T-helper 1 cell treated with Interleukin-12 subunit alpha and Interleukin-12 subunit beta and Interleukin-4 antibody, amounts not matched to agents 30 μg/mL and 1 μg/mL, for 36 hours (primary cell): Measurements from ENCODE around the gene C1orf159.
"Not testable (repeated sequence)": the region's sequence is repeated elsewhere in the genome, so short reads cannot be mapped to it uniquely, and the experiment has no call there.

Source experiments
- H3K27ac Mint-ChIP-seq: one replicate; pipeline ENCODE4 v1.8.0; 2021; ENCODE audit warnings: mild to moderate bottlenecking, mixed read lengths
- H3K27me3 Mint-ChIP-seq: one replicate; pipeline ENCODE4 v1.8.0; 2021; ENCODE audit warnings: low read depth, mixed read lengths
- H3K36me3 Mint-ChIP-seq: one replicate; pipeline ENCODE4 v1.8.0; 2021; ENCODE audit warnings: low read depth, mixed read lengths
- H3K4me1 Mint-ChIP-seq: one replicate; pipeline ENCODE4 v1.8.0; 2021; ENCODE audit warnings: low read depth, mixed read lengths
- H3K4me3 Mint-ChIP-seq: one replicate; pipeline ENCODE4 v1.8.0; 2021; ENCODE audit warnings: mild to moderate bottlenecking, moderate library complexity, mixed read lengths
- H3K9me3 Mint-ChIP-seq: one replicate; pipeline ENCODE4 v1.8.0; 2021; ENCODE audit warnings: mixed read lengths

Gene C1orf159

DNA sequence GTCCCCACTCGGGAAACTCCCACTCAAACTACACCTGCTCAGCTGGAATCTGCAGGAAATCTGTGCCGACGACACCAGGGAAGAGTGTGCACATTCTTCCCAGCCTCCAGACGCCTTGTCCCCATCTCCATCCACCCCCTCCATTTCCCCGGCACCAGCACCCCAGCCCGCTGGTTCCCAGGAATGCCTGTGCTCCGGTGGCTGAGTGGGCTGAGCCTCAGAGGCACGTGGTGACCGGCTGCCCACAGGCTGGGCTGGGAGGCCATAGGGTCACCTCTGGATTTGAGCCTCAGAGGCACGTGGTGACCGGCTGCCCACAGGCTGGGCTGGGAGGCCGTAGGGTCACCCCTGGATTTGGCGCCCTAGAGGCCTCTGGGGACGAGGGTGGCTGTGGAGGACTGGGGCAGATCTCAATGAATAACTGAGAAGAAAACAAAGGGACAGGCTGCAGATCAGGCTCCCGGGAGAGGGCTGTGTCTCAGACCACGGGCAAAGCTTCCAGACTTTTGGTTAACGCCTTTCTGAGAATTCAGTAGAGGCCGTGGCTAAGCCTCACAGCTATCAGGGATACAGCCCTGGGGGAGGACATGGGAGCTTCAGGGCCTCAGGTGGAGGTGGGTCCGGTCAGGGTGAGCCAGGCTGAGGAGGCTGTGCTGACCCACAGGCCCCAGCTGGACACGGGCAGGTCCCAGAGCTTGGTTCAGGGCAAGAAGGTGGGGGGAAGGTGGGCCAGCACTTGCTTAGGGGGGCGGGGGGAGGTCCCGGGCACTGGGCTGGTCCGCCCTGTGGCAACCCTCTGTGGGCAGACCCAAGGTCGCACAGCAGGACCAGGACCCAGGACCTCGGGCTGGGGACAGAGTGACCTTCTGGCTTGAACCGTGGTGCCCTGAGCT is 40.5 kb upstream of the C1orf159 start:
- H3K27me3 Mint-ChIP-seq: no peaks in the 10 kb centered on the region
- peaks cover 6% of the 10 kb centered on the region for H3K4me1 Mint-ChIP-seq
- H3K27ac Mint-ChIP-seq: peak overlapping the region; percentile 80
- H3K4me3 Mint-ChIP-seq: peak overlapping the region; percentile 53
- H3K36me3 Mint-ChIP-seq: peaks cover 13% of the 10 kb centered on the region
- peaks cover 26% of the 10 kb centered on the region for H3K9me3 Mint-ChIP-seq

DNA sequence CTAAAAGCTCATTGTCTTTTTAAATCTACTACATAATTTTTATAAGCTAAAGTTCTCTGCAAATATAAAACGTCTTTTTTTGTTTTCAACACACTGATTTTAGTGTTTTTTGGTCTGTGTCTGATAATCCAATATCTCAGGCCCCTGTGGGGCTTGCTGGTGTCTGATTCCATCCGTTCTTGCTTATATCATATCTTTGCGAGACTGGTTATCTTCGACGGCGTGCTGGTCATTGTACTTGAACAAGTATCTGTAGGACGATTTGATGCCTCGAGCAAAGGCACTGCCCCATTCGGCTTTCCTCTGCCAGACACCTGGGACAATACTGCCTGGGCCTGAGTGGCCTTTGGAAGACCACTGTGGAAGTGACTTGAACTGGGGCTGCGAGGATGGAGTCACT is 39.4 kb upstream of the C1orf159 start:
- no peak overlapping the region for H3K4me3 Mint-ChIP-seq
- peaks cover 6% of the 10 kb centered on the region for H3K4me1 Mint-ChIP-seq
- H3K27ac Mint-ChIP-seq: peak overlapping the region; percentile 52
- peaks cover 26% of the 10 kb centered on the region for H3K9me3 Mint-ChIP-seq
- peaks cover 13% of the 10 kb centered on the region for H3K36me3 Mint-ChIP-seq
- no peaks in the 10 kb centered on the region for H3K27me3 Mint-ChIP-seq

- Mint-ChIP-seq H3K27ac (no peak overlapping the region), H3K4me3 (no peak overlapping the region), H3K4me1 (peaks cover 6% of the 10 kb centered on the region), H3K9me3 (peaks cover 26% of the 10 kb centered on the region), H3K36me3 (peaks cover 13% of the 10 kb centered on the region), H3K27me3 (no peaks in the 10 kb centered on the region)
These were observed 38.0 kb upstream of the C1orf159 start for GRCh38 chr1:1153874-1154273.

DNA sequence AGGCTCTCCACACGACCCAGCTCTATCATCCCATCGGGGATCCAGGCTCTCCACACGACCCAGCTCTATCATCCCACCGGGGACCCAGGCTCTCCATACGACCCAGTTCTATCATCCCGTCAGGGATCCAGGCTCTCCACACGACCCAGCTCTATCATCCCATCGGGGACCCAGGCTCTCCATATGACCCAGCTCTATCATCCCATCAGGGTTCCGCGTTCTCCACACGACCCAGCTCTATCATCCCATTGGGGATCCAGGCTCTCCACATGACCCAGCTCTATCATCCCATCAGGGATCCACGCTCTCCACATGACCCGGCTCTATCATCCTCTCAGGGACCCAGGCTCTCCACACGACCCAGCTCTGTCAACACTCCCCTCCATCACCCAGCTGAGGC is 37.3 kb upstream of the C1orf159 start:
- H3K27me3 Mint-ChIP-seq, H3K4me3 Mint-ChIP-seq, H3K4me1 Mint-ChIP-seq: not testable (repeated sequence)
- Mint-ChIP-seq H3K36me3 (peaks cover 13% of the 10 kb centered on the region), H3K27ac (peak overlapping the region; percentile 31), H3K9me3 (peaks cover 26% of the 10 kb centered on the region)

DNA sequence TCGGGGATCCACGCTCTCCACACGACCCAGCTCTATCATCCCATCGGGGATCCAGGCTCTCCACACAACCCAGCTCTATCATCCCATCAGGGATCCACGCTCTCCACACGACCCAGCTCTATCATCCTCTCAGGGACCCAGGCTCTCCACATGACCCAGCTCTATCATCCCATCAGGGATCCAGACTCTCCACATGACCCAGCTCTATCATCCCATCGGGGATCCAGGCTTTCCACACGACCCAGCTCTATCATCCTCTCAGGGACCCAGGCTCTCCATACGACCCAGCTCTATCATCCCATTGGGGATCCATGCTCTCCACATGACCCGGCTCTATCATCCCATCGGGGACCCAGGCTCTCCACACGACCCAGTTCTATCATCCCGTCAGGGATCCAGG is 36.5 kb upstream of the C1orf159 start:
- not testable (repeated sequence) for H3K27me3 Mint-ChIP-seq, H3K4me3 Mint-ChIP-seq, H3K4me1 Mint-ChIP-seq
- Mint-ChIP-seq H3K27ac (peak overlapping the region; percentile 70), H3K9me3 (peaks cover 26% of the 10 kb centered on the region), H3K36me3 (peaks cover 13% of the 10 kb centered on the region)

GRCh38 chr1:1151306-1151705 is 35.4 kb upstream of the C1orf159 start:
- H3K4me1 Mint-ChIP-seq: peaks cover 6% of the 10 kb centered on the region
- no peaks in the 10 kb centered on the region for H3K27me3 Mint-ChIP-seq
- no peak overlapping the region for H3K4me3 Mint-ChIP-seq
- H3K27ac Mint-ChIP-seq: no peak overlapping the region
- H3K9me3 Mint-ChIP-seq: peaks cover 26% of the 10 kb centered on the region
- H3K36me3 Mint-ChIP-seq: peaks cover 13% of the 10 kb centered on the region

DNA sequence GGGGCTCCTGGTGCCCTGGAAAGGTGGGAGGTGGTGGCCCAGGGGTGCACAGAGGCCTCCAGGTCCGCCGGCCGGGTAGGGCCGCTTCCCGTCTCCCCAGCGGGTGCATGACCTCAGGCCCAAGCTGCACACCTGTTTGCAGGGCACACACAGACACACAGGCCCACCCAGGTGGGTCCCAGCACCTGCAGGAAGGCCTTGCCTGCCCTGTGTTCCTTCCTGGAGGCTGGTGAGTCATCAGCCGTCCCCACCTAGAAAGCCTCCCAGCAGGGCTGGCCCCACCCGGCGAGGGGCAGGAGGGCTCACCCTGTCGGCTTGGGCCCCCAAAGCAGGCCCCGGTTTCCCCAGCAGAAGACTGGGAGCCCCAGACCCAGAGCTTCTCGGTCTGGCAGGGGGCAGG is 34.2 kb upstream of the C1orf159 start:
- Mint-ChIP-seq H3K36me3 (peaks cover 13% of the 10 kb centered on the region), H3K4me1 (peaks cover 5% of the 10 kb centered on the region), H3K27me3 (no peaks in the 10 kb centered on the region), H3K4me3 (no peak overlapping the region), H3K9me3 (peaks cover 23% of the 10 kb centered on the region), H3K27ac (no peak overlapping the region)

- H3K4me3 Mint-ChIP-seq: no peak overlapping the region
- H3K9me3 Mint-ChIP-seq: peaks cover 22% of the 10 kb centered on the region
- no peak overlapping the region for H3K27ac Mint-ChIP-seq
- peaks cover 13% of the 10 kb centered on the region for H3K36me3 Mint-ChIP-seq
- peaks cover 5% of the 10 kb centered on the region for H3K4me1 Mint-ChIP-seq
- H3K27me3 Mint-ChIP-seq: no peaks in the 10 kb centered on the region
These were observed 33.5 kb upstream of the C1orf159 start for GRCh38 chr1:1149416-1149815.

GRCh38 chr1:1148569-1148968 is 32.7 kb upstream of the C1orf159 start:
- H3K4me3 Mint-ChIP-seq: no peak overlapping the region
- H3K9me3 Mint-ChIP-seq: peaks cover 15% of the 10 kb centered on the region
- peaks cover 11% of the 10 kb centered on the region for H3K36me3 Mint-ChIP-seq
- H3K27ac Mint-ChIP-seq: no peak overlapping the region
- H3K27me3 Mint-ChIP-seq: no peaks in the 10 kb centered on the region
- peaks cover 7% of the 10 kb centered on the region for H3K4me1 Mint-ChIP-seq

DNA sequence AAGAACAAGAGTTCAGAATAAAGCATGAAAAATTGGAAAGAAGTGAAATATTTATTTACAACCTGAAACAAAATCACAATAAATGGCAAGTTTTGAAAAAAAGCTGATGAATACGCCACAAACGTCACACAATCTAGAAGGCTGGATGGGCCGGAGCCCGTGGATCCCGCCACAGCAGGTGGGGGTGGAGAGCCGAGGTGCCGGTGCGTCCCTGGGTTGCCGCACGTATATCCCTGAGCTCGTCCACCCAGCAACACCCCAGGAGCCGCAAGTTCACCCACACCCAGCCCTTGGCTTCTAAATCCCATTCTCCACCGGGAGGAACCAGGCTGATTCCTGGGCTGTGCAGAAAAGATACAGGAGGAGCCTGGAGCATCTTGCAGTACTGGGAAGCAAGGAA is 32.2 kb upstream of the C1orf159 start:
- H3K4me1 Mint-ChIP-seq: peaks cover 8% of the 10 kb centered on the region
- no peak overlapping the region for H3K27ac Mint-ChIP-seq
- peaks cover 7% of the 10 kb centered on the region for H3K36me3 Mint-ChIP-seq
- no peaks in the 10 kb centered on the region for H3K27me3 Mint-ChIP-seq
- H3K9me3 Mint-ChIP-seq: peaks cover 10% of the 10 kb centered on the region
- no peak overlapping the region for H3K4me3 Mint-ChIP-seq

GRCh38 chr1:1146596-1146995 is 30.7 kb upstream of the C1orf159 start:
- Mint-ChIP-seq H3K9me3 (no peaks in the 10 kb centered on the region), H3K27me3 (no peaks in the 10 kb centered on the region), H3K4me3 (no peak overlapping the region), H3K4me1 (peaks cover 9% of the 10 kb centered on the region), H3K27ac (peak overlapping the region; percentile 45), H3K36me3 (no peaks in the 10 kb centered on the region)

DNA sequence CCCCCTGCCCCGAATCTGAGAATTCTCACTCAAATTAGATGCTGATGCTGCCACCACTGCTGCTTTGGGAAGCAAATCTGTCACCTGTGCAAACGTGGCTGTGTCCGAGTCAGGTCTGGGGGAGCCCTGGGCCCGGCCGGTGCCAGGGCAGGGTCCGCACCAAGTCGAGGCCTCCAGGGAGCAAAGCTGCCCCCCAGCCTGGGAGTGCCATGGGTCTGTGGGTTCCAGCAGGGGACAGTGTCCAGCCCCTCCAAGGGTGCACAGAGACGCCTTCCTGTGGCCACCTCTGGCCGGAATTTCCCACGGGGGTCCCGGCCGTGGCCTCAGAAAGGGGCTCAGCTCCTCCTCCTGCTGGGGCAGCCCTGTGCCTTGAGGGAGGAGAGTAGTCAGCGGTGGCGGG is 30.1 kb upstream of the C1orf159 start:
- H3K27me3 Mint-ChIP-seq: no peaks in the 10 kb centered on the region
- peak overlapping the region; percentile 52 for H3K27ac Mint-ChIP-seq
- no peaks in the 10 kb centered on the region for H3K36me3 Mint-ChIP-seq
- H3K9me3 Mint-ChIP-seq: no peaks in the 10 kb centered on the region
- H3K4me1 Mint-ChIP-seq: peaks cover 9% of the 10 kb centered on the region
- no peak overlapping the region for H3K4me3 Mint-ChIP-seq

- Mint-ChIP-seq H3K9me3 (no peaks in the 10 kb centered on the region), H3K4me1 (peaks cover 9% of the 10 kb centered on the region), H3K27ac (peak overlapping the region; percentile 84), H3K36me3 (no peaks in the 10 kb centered on the region), H3K27me3 (no peaks in the 10 kb centered on the region), H3K4me3 (no peak overlapping the region)
These were observed 29.6 kb upstream of the C1orf159 start for GRCh38 chr1:1145547-1145914.

GRCh38 chr1:1144843-1145546 is 29.1 kb upstream of the C1orf159 start:
- Mint-ChIP-seq H3K36me3 (no peaks in the 10 kb centered on the region), H3K4me1 (peaks cover 9% of the 10 kb centered on the region), H3K4me3 (no peak overlapping the region), H3K27me3 (no peaks in the 10 kb centered on the region), H3K27ac (peak overlapping the region; percentile 96), H3K9me3 (no peaks in the 10 kb centered on the region)
